Measurements from ENCODE around the gene SMG1.
"Not testable (repeated sequence)": the region's sequence is repeated elsewhere in the genome, so short reads cannot be mapped to it uniquely, and the experiment has no call there.

The SMG1 gene

DNA sequence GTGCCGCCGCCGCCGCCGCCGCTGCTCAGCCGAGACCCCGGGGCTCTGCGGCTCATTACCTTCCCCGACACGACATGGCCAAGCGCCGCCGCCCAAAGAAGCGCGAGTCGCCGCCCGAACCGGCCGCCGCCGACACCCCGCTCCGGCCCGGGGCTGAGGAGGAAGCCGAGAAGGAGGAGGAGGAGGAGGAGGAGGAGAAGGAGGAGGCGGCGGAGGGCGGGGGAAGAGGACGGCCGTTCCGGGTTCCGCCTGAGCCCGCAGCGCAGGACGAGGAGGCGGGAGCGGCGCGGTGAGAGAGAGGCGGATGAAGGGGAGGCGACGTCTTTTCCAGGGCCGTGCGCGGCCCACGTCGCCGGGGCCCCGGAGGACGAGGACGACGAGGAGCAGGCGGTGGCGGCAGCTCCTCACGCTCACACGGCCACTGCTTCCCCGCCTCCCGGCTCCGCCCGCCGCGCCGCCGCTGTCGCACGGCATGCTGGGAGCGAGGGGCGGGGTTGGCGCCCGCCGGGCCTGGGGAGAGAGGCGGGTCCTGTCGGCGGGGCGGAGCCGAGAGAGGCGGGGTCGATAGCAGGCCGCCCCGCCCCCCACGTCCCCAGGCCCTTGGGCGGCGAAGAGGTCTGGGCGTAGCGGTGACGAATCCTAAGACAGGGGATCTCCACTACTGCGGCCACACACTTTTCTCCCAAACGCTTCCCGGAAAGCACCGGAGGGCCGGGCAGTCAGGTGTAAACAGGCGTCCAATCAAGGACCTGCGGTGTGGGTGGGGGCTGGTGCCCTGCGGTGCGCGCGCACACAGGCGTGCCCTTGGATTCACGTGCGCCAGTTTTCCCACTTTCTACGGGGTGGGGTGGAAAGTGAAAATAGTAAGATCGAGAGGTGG, at the start of gene SMG1:
Gene SMG1, minus strand, starts transcription at position 423 of the 880 bp plus-strand sequence. Its CDS starts 367 bp downstream, at position 56.
- DNase-seq: peak; percentile 64 to 88

DNA sequence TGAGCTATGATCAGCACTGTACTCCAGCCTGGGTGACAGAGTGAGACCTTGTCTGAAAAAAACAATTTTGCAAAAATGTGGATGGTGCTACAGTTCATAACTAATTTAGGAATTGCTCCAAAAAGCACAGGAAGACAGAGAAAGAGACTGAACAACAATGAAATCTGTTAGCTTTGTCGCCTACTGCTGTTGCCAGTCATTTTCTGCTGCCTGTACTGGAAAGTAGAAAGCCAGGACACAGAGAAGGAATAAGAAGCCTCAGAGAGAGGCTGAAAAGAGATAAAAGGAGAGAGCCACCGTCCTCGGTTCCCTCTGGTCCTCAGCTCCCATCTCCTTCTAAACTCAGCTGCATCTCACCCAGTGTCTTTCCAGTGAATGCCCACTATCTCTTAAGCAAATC, 48.9 kb upstream of the SMG1 start:
- no peak for DNase-seq

DNA sequence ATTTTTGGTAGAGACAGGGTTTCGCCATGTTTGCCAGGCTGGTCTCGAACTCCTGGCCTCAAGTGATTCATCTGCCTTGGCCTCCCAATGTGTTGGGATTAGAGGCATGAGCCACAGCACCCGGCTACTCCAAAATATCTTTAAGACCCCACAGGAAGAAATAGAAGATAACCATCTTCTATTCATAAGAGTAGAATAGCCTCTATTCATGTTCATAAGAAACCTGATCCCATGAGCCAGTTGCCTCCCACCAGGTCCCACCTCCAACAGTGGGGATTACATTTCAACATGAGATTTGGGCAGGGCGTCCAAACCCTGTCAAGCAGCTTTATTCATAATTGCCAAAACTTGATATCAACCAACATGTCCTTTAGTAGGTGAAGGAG, 43.6 kb upstream of the SMG1 start:
- DNase-seq: no peak

DNA sequence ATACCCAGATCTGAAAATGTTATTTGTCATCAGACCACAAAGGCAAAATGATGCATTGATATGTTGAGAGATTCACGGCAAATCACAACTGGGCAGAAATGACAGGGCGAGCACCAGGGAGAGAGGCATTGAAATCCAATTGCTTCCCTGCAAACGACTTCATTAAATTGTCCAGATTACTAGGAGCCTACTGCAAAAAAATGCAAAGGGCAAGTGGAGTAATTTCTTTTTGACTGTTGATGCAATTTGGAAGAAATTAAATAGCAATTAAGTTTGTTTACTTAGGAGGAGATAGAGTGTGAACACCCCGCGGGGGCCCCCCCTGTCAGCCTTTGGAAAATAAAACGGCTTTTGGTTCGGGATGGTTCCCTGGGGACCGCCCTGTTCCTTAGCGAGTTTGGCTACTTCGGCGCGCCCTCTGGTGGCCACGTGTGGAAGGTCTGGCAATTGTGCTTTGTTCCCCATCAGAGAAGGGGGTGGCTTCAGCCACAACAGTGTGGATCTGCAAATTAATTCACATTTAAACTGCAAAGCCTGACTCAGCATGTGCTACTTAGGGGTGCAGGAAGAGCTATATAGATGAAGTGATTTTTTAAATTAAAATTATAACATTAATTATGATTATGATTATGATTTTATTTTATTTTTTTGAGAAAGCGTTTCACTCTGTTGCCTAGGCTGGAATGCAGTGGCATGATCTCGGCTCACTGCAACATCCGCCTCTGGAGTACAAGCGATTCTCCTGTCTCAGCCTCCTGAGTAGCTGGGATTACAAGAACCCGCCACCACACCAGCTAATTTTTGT, 43.0 kb upstream of the SMG1 start:
- peak; percentile 35 to 60 for DNase-seq

DNA sequence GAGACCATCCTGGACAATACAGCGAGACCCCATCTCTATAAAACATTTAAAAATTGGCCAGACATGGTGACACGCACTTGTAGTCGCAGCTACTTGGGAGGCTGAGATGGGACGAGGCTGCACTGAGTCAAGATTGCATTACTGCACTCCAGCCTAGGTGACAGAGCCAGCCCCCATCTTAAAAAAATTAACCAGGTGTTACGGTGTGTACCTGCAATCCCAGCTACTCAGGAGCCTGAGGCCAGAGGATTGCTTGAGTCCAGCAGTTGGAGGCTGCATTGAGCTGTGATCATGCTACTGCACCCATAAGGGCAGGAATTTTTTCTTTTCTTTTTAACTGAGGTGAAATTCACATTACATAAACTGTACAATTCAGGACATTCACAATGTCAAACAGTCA, 40.6 kb upstream of the SMG1 start:
- DNase-seq: no peak

DNA sequence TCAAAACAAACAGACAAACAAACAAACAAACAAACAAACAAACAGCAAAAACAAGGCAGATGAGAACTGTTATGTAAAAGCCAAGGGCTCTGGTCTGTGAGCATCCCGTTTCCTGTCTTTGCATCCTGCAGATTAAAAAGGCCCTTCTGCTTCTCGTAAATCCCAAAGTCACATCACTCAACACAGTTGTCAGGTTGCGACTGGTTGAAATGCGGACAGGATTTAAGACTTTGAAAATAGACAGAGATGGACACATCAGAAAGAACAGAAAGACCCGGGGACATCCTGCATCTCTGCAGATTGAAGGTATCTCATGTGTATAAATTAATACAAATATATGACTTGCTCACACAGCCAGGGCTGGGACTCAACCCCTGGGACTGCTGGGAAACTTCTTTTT, 39.3 kb upstream of the SMG1 start:
- no peak for DNase-seq

DNA sequence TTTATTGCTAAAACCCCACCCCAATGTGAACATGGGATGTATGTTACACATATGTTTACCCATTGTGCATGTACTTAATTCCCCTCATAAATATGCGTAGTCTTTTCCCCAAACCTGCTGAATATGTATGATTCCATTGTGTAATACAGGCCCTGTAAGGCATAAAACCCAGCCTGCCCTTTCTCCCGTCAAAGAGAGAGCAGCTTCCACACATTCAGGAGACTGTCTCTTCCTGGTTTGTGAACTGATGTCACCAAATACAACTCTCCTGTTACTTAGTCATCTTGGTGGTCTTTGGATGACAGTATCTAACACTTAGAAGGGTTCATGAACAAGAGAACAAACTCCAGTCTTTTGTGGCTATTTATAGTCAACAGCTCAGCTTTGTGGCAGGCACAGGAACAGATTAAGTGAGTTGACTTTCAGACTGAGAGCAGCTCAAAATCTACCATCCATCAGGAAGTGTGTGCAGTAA, 32.9 kb upstream of the SMG1 start:
- DNase-seq: no peak

DNA sequence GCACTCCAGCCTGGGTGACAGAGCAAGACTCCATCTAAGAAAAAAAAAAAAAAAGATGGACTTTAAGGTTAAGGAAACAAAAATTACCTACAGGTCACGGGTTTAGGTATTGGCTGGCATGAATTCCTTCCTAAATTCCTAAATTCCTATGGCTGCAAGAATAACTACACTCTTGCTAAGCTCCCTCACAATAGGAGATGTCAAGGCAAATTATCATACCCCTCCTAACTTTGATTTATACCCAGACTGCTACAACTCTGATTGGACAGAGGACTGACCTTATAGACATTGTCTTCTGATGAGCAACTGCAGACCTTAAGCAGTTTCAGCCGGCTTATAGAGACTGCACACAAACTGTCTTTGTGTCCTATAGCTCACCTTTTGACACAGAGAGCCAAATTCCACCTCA, 32.4 kb upstream of the SMG1 start:
- no peak for DNase-seq

DNA sequence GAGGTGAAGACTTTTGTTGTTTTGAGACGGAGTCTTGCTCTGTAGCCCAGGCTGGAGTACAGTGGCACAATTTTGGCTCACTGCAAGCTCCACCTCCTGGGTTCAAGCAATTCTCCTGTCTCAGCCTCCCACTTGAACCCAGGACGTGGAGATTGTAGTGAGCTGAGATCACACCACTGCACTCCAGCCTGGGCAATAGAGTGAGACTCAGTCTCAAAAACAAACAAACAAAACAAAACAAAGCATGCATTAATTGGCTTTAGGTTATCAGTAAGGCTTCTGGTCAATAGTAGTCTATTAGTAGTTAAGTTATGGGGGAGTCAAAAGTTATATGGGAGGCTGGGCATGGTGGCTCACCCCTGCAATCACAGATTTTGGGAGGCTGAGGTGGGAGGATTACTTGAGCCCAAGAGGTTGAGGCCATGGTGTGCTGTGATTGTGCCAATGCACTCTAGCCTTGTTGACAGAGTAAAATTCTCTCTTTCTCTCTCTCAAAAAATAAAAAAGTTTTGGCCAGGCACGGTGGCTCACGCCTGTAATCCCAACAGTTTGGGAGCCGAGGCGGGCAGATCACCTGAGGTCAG, 30.5 kb upstream of the SMG1 start:
- not testable (repeated sequence) for DNase-seq

DNA sequence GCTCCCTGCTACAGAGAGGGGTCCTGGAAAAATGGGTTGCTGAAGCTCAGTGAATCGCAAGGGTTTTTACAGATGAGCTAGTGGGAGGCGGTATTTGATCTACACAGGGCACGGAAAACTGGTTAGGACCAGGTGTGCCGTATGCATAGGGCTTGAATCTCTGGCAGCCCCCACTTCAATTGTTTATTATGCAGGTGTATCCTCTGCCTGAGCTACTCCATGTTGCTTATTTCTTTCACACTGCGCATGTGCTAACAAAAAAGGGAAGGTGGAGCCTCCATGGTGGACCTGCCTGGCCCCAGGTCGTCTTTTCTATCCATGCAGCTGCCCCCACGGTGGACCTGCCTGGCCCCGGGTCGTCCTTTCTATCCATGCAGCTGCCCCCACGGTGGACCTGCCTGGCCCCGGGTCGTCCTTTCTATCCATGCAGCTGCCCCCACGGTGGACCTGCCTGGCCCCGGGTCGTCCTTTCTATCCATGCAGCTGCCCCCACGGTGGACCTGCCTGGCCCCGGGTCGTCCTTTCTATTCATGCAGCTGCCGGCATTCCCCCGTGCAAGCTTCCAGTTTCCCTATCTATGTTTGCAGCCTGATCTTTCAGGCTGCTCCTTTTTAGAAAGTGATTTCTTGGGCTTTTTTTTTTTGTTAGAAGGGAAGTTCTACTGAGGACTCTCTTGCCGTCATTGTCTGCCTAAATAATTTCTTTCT, 29.8 kb upstream of the SMG1 start:
- DNase-seq: not testable (repeated sequence)

DNA sequence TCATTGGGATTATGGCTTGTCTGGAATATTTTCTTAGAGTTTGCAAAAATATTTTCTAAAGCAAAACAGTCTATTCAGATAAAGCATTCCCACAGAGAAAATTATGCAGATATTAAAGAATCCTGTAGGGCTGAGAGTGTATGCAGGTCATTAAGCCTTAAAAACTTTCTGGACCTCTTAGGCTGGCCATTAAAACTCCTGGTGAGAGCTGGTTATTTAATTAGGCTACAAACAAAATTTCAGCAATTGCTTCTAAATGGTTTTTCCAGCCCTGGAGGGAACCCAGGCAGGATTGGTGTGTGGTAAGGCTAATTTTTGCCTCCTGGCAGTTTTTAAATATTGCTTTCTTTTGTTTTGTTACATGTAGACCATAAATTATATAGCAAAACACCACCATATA, 27.3 kb upstream of the SMG1 start:
- DNase-seq: no peak

DNA sequence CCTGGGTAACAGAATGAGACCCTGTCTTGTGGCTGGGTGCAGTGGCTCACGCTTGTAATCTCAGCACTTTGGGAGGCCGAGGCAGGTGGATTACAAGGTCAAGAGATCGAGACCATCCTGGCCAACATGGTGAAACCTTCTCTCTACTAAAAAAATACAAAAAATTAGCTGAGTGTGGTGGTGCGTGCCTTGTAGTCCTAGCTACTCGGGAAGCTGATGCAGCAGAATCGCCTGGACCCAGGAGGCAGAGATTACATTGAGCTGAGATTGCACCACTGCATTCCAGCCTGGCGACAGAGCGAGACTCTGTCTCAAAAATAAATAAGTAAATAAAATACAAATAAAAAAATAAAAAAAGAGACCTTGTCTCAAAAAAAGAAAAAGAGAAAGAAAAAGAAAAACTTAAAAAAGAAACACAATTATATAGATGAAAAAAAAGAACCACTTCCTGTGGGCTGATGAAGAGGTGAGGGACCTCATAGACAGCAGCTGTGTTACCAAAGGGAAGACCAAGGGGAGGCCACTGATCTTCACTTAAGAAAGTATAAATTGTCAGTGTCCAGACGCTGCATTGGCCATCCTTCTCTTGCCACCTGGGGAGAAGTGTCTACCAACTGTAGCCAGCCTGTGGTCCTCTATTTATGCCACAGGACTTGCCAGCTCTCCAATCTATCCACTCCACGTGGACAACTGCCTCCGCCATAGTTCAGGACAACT, 24.4 kb upstream of the SMG1 start:
- DNase-seq: no peak

DNA sequence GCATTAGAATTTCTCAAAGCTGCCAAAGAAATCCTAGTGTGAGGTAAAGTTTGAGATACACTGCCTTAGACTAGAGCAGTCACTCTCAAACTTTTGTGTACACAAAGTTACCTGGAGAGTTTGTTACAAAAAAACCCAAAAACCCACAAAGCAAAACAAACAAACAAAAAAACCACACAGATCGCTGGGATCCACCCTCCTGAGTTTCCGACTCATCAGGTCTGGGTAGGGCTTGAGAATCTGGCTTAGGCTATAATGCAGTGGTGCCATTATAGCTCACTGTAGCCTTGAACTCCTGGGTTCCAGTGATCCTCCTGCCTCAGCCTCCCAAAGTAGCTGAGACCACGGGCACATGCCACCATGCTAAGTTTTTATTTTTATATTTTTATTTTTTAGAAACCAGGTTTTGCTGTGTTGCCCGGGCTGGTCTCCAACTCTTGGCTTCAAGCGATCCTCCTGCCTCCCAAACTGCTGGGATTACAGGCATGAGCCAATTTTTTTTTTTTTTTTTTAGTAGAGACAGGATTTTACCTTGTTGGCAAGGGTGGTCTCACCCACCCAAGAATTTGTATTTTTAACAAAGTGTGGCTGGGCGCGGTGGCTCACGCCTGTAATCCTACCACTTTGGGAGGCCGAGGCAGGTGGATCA, 22.3 kb upstream of the SMG1 start:
- no peak for DNase-seq

DNA sequence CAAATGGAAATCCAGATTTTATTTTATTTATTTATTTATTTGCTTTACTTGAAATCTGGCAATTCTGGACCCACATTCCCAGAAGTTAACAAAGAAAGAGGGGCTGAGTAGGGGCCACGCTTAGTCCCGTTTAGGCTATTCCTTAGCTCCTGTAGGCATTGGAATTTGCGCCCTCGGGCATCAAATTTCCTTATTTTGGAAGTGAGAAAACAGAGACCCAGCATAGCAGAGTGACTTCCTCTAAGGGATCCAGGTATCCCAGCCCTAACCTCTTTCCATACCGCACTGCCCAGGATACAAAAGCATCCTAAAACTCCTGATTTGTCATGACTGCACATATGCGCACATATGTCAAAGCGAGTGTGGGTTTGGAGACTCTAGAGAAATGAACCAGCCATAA, 19.0 kb upstream of the SMG1 start:
- no peak for DNase-seq

DNA sequence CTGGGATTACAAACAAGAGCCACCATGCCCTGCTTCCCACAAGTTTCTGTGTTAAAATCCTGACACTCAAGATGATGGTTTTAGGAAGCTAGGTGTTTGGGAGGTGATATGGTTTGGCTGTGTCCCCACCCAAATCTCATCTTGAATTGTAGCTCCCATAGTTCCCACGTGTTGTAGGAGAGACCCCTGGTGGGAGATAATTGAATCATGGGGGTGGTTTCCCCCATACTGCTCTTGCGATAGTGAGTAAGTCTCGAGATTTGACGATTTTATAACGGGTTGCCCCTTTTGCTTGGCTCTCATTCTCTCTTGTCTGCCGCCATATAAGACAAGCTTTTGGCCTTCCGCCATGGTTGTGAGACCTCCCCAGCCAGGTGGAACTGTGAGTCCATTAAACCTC, 17.2 kb upstream of the SMG1 start:
- no peak for DNase-seq

DNA sequence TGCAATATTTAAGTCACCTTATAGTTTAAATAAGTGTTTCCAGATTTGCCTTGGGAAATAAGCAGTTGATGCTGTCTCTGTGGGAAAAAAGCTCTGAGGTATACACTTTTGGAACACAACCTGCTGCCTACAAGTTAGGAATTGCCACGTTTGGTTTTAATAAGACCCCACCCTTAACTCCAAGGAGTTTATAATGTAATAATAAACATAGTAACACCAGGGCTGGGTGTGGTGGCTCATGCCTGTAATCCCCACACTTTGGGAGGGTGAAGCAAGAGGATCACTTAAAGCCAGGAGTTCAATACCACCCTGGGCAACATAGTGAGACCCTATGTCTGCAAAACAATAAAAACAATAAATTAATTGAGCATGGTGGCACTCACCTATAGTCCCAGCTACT, 15.9 kb upstream of the SMG1 start:
- no peak for DNase-seq

DNA sequence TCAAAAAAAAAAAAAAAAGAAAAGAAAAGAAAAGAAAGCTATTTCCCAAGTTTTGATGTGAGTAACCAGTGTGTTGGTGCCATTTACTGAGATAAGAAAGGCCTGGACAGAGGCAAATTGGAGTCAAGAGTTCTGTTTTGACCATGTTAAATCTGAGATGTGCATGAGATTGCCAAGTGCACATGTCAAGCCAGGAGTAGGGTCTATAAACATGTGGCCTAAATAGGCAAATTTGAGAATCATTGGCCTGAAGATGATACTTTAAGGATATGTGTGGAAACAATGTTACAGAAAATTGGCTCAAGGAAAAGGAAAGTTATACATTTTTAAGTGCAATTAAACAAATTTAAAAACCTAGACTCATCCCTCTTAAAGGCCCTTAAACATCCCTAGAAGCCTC, 15.3 kb upstream of the SMG1 start:
- DNase-seq: no peak

DNA sequence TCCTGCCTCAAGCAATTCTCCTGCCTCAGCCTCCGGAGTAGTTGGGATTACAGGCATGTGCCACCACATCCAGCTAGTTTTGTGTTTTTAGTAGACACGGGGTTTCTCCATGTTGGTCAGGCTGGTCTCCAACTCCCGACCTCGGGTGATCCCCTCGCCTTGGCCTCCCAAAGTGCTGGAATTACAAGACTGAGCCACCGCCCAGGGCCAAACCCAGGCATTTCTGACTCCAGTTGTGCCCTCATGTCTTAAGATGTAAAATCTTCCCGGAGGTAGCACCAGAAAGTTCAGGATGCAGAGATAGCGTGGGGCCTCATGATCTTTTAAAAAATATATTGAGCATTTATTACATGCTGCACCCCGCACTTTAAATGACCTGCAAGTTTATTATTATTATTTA, 12.8 kb upstream of the SMG1 start:
- no peak for DNase-seq

DNA sequence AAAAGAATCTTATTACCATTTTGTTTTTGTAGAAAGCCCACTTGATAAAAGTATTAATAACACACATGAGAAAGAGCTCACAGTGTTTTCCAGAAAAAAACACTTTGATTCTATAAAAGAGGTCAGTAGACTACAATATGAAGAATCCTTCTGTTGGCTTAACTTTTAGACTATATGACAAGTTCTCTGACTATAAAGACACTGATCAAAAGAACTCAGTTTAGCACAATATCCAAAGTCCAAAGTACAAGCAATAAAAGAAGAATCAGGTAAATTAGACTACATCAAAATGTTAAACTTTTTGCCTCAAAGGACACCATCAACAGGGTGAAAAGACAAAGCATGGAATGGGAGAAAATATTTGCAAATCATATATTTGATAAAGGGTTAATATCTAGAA, 11.2 kb upstream of the SMG1 start:
- DNase-seq: no peak

DNA sequence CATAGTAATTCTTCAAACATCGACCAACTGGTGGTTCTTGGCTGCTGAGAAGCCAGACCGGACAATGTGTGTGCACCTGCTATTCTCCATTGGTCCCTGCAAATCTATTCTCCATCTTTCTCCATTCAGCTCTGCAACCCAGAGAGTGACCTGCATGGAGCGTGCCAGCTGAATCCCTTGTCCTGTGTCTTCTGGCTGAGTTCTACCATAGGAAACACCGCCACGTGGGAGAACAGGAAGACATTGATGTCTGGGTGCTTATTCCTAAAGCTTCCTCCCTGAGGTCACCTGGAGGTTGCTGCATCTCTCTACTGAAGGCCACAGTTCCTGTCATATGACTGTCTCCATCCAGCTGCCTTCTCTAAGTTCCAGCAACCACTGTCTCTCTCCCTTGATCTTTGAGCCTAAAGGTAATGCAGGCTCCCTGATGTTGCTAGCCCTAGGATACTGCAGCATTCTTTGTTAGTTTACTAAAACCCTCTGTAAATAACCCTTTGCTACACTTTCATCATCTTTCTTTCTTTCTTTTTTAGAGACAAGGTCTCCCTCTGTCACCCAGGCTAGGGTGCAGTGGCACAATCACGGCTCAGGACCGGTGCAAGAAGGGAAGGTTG, 10.6 kb upstream of the SMG1 start:
- no peak for DNase-seq

DNA sequence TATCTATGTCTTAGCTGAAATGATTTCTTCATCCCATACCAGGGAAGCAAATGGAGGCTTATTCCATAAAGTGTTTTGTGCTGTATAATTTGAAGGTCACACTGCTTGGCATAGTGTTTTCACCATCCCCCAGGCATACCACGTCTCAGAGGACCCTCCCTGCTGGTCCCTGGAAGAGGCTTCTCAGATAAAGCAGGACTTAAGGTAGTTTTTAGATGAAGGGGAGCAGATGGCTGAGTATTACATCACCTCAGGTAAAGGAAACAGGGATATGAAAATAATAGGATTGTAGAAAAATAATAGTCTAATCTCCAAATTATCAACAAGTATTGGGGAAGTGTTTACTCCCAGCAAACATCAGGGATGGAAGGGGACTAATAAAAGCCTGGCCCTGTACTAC, 7.3 kb upstream of the SMG1 start:
- no peak for DNase-seq

All from bone marrow (tissue), 2 donors.